HG02852 (cell line): ENCODE measurements around the gene ELK4.

ENCODE experiments used
- ATAC-seq: cut with Tn5 transposase; IDR thresholded peaks from one replicate; pipeline ENCODE4 v1.9.1; 2021; ENCODE audit warnings: mild to moderate bottlenecking, moderate library complexity; ENCODE audit not compliant: unreplicated experiment

The ELK4 gene

GRCh38 chr1:205596876-205597275 lies 34.9 kb downstream of the ELK4 start:
- ATAC-seq: no peak

- ATAC-seq: no peak
Observed at GRCh38 chr1:205595861-205596260, 36.0 kb downstream of the ELK4 start.

- ATAC-seq: no peak
Observed at GRCh38 chr1:205595435-205595834, 36.4 kb downstream of the ELK4 start.

- no peak for ATAC-seq
Observed at GRCh38 chr1:205594846-205595245, 37.0 kb downstream of the ELK4 start.

- no peak for ATAC-seq
Observed at GRCh38 chr1:205593967-205594366, 37.8 kb downstream of the ELK4 start.

- no peak for ATAC-seq
Observed at GRCh38 chr1:205593532-205593931, 38.3 kb downstream of the ELK4 start.

- no peak for ATAC-seq
Observed at GRCh38 chr1:205592443-205593003, 39.3 kb downstream of the ELK4 start.

GRCh38 chr1:205591522-205592351 lies 40.1 kb downstream of the ELK4 start:
- ATAC-seq: peak; percentile 59

- ATAC-seq: no peak
Observed at GRCh38 chr1:205590777-205591513, 40.9 kb downstream of the ELK4 start.

GRCh38 chr1:205590457-205590768 lies 41.4 kb downstream of the ELK4 start:
- ATAC-seq: no peak

GRCh38 chr1:205589618-205590456 lies 42.0 kb downstream of the ELK4 start:
- no peak for ATAC-seq

GRCh38 chr1:205589046-205589445 lies 42.8 kb downstream of the ELK4 start:
- ATAC-seq: no peak

- ATAC-seq: no peak
Observed at GRCh38 chr1:205588636-205589035, 43.2 kb downstream of the ELK4 start.

GRCh38 chr1:205587581-205587980 lies 44.2 kb downstream of the ELK4 start:
- no peak for ATAC-seq

- no peak for ATAC-seq
Observed at GRCh38 chr1:205585835-205586785, 45.7 kb downstream of the ELK4 start.

- ATAC-seq: no peak
Observed at GRCh38 chr1:205585169-205585834, 46.5 kb downstream of the ELK4 start.

GRCh38 chr1:205584732-205585131 lies 47.1 kb downstream of the ELK4 start:
- no peak for ATAC-seq

GRCh38 chr1:205583461-205584130 lies 48.2 kb downstream of the ELK4 start:
- no peak for ATAC-seq
